ENCODE results near the gene FXYD1. TPM values are rescaled to one million over a fixed set of nuclear protein-coding genes. Genes with fewer than 3 reads are reported as not detected.

FXYD1 gene
- total and polyA plus RNA-seq, 4 donors: 18.7 to 146 (median 71.5) TPM

DNA sequence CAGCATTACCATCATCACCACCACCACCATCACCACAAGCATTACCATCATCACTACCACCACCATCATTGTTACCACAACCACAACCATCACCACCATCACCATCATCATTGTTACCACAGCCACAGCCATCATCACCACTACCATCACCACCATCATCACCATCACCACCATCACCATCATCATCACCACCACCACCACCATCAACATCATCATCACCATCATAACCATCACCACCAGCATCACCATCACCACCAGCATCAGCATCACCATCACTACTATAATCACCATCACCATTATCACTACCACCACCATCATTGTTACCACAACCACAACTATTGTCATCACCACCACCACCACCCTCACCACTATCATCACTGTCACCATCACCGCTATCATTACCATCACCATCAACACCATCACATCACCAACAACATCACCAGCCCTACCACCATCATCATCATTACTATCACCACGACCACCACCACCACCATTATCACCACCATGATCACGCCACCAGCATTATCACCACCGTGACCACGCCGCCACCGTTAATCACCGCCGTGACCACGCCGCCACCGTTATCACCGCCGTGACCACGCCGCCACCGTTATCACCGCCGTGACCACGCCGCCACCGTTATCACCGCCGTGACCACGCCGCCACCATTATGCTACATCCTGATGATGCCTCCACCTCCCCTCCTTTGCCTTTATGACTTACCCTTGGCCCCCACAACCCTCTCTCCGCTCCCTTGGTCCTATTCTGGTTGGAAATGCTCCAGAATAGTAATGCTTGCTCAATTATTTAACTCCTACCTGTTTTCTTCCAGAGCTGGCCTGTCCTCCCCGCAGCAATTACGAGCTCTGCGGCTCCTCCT is 33.0 kb upstream of the FXYD1 start:
- Histone ChIP-seq H3K4me1 (ENCODE audit: control insufficient read depth in 4 of 4, insufficient read depth in 4 of 4, low read length in 3 of 4) (no peaks in the 10 kb centered on the region), H3K9me3 (ENCODE audit: control insufficient read depth in 4 of 4, low read length in 3 of 4) (no peaks in the 10 kb centered on the region), H3K4me3 (ENCODE audit: low read depth in 1 of 3, low read length in 3 of 3) (no peak overlapping the region), H3K27ac (ENCODE audit: low read depth in 1 of 2, low read length in 2 of 2) (no peak overlapping the region), H3K27me3 (ENCODE audit: control insufficient read depth in 4 of 4, insufficient read depth in 4 of 4, low read length in 3 of 4) (no peaks in the 10 kb centered on the region), H3K9ac (ENCODE audit: low read depth in 1 of 2, low read length in 2 of 2) (no peak overlapping the region), H3K36me3 (ENCODE audit: control insufficient read depth in 4 of 4, insufficient read depth in 3 of 4, low read depth in 1 of 4, low read length in 3 of 4) (no peaks in the 10 kb centered on the region)
- TF ChIP-seq, protein P1, sequence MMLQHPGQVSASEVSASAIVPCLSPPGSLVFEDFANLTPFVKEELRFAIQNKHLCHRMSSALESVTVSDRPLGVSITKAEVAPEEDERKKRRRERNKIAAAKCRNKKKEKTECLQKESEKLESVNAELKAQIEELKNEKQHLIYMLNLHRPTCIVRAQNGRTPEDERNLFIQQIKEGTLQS (IDR thresholded peaks at IDR 0.05): no peak
- TF ChIP-seq, protein P2, sequence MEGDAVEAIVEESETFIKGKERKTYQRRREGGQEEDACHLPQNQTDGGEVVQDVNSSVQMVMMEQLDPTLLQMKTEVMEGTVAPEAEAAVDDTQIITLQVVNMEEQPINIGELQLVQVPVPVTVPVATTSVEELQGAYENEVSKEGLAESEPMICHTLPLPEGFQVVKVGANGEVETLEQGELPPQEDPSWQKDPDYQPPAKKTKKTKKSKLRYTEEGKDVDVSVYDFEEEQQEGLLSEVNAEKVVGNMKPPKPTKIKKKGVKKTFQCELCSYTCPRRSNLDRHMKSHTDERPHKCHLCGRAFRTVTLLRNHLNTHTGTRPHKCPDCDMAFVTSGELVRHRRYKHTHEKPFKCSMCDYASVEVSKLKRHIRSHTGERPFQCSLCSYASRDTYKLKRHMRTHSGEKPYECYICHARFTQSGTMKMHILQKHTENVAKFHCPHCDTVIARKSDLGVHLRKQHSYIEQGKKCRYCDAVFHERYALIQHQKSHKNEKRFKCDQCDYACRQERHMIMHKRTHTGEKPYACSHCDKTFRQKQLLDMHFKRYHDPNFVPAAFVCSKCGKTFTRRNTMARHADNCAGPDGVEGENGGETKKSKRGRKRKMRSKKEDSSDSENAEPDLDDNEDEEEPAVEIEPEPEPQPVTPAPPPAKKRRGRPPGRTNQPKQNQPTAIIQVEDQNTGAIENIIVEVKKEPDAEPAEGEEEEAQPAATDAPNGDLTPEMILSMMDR (IDR thresholded peaks at IDR 0.05; ENCODE audit: low read depth, low read length, missing input control): no peak
- TF ChIP-seq RXRA (IDR thresholded peaks at IDR 0.05) (no peak), SP1 (IDR thresholded peaks at IDR 0.05) (no peak), HNF4G (IDR thresholded peaks at IDR 0.05) (no peak), GABPA (IDR thresholded peaks at IDR 0.05 in 1 of 2, conservative IDR thresholded peaks at IDR 0.05 in 1 of 2) (no peak)
- TF ChIP-seq, protein P3, sequence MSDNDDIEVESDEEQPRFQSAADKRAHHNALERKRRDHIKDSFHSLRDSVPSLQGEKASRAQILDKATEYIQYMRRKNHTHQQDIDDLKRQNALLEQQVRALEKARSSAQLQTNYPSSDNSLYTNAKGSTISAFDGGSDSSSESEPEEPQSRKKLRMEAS (IDR thresholded peaks at IDR 0.05): no peak
- TF ChIP-seq, protein P4, sequence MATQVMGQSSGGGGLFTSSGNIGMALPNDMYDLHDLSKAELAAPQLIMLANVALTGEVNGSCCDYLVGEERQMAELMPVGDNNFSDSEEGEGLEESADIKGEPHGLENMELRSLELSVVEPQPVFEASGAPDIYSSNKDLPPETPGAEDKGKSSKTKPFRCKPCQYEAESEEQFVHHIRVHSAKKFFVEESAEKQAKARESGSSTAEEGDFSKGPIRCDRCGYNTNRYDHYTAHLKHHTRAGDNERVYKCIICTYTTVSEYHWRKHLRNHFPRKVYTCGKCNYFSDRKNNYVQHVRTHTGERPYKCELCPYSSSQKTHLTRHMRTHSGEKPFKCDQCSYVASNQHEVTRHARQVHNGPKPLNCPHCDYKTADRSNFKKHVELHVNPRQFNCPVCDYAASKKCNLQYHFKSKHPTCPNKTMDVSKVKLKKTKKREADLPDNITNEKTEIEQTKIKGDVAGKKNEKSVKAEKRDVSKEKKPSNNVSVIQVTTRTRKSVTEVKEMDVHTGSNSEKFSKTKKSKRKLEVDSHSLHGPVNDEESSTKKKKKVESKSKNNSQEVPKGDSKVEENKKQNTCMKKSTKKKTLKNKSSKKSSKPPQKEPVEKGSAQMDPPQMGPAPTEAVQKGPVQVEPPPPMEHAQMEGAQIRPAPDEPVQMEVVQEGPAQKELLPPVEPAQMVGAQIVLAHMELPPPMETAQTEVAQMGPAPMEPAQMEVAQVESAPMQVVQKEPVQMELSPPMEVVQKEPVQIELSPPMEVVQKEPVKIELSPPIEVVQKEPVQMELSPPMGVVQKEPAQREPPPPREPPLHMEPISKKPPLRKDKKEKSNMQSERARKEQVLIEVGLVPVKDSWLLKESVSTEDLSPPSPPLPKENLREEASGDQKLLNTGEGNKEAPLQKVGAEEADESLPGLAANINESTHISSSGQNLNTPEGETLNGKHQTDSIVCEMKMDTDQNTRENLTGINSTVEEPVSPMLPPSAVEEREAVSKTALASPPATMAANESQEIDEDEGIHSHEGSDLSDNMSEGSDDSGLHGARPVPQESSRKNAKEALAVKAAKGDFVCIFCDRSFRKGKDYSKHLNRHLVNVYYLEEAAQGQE (IDR thresholded peaks at IDR 0.05): no peak
- DNase-seq (ENCODE audit: low spot score): no peak
- WGBS: 86% methylated on average over 30 of the region's 30 CpGs

DNA sequence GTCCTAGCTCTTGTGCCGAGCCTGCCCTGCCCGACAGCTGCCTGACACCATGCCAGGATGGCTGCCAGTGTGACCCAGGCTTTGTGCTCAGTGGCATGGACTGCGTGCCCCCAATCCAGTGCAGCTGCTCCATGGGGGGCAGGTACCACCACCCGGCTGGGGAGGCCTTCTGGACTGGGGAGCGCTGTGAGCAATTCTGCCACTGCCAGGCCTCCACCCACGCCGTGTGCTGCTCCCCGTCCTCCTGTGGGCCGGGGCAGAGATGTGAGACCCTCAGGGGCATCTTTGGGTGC is 32.4 kb upstream of the FXYD1 start:
- H3K27me3 ChIP-seq (ENCODE audit: control insufficient read depth in 4 of 4, insufficient read depth in 4 of 4, low read length in 3 of 4): no peaks in the 10 kb centered on the region
- H3K4me1 ChIP-seq (ENCODE audit: control insufficient read depth in 4 of 4, insufficient read depth in 4 of 4, low read length in 3 of 4): no peaks in the 10 kb centered on the region
- no peak overlapping the region for H3K4me3 ChIP-seq (ENCODE audit: low read depth in 1 of 3, low read length in 3 of 3)
- WGBS: 95% methylated on average over 9 of the region's 9 CpGs
- no peak overlapping the region for H3K9ac ChIP-seq (ENCODE audit: low read depth in 1 of 2, low read length in 2 of 2)
- no peak overlapping the region for H3K27ac ChIP-seq (ENCODE audit: low read depth in 1 of 2, low read length in 2 of 2)
- TF ChIP-seq JUND (IDR thresholded peaks at IDR 0.05) (no peak), YY1 (IDR thresholded peaks at IDR 0.05) (no peak), SP1 (IDR thresholded peaks at IDR 0.05) (no peak), HNF4A (conservative IDR thresholded peaks at IDR 0.05) (no peak), FOXA1 (IDR thresholded peaks at IDR 0.05) (no peak), GABPA (IDR thresholded peaks at IDR 0.05 in 1 of 2, conservative IDR thresholded peaks at IDR 0.05 in 1 of 2) (no peak), RAD21 (IDR thresholded peaks at IDR 0.05) (no peak), FOXA2 (IDR thresholded peaks at IDR 0.05) (no peak), EGR1 (IDR thresholded peaks at IDR 0.05; ENCODE audit: low read depth in 2 of 2) (no peak)
- TF ChIP-seq, protein P5, sequence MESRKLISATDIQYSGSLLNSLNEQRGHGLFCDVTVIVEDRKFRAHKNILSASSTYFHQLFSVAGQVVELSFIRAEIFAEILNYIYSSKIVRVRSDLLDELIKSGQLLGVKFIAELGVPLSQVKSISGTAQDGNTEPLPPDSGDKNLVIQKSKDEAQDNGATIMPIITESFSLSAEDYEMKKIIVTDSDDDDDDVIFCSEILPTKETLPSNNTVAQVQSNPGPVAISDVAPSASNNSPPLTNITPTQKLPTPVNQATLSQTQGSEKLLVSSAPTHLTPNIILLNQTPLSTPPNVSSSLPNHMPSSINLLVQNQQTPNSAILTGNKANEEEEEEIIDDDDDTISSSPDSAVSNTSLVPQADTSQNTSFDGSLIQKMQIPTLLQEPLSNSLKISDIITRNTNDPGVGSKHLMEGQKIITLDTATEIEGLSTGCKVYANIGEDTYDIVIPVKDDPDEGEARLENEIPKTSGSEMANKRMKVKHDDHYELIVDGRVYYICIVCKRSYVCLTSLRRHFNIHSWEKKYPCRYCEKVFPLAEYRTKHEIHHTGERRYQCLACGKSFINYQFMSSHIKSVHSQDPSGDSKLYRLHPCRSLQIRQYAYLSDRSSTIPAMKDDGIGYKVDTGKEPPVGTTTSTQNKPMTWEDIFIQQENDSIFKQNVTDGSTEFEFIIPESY (IDR thresholded peaks at IDR 0.05): no peak
- TF ChIP-seq, protein P2 (IDR thresholded peaks at IDR 0.05; ENCODE audit: low read depth, low read length, missing input control): no peak
- TF ChIP-seq, protein P3 (IDR thresholded peaks at IDR 0.05): no peak
- H3K36me3 ChIP-seq (ENCODE audit: control insufficient read depth in 4 of 4, insufficient read depth in 3 of 4, low read depth in 1 of 4, low read length in 3 of 4): no peaks in the 10 kb centered on the region
- H3K9me3 ChIP-seq (ENCODE audit: control insufficient read depth in 4 of 4, low read length in 3 of 4): no peaks in the 10 kb centered on the region
- DNase-seq (ENCODE audit: low spot score): no peak
